GM19328 (cell line): ENCODE results near the gene MRAP.

Experiments used
- ATAC-seq: cut with Tn5 transposase; IDR thresholded peaks from one replicate; pipeline ENCODE4 v1.9.1; 2021; ENCODE audit warnings: mild to moderate bottlenecking, moderate library complexity; ENCODE audit not compliant: unreplicated experiment

The MRAP gene

DNA sequence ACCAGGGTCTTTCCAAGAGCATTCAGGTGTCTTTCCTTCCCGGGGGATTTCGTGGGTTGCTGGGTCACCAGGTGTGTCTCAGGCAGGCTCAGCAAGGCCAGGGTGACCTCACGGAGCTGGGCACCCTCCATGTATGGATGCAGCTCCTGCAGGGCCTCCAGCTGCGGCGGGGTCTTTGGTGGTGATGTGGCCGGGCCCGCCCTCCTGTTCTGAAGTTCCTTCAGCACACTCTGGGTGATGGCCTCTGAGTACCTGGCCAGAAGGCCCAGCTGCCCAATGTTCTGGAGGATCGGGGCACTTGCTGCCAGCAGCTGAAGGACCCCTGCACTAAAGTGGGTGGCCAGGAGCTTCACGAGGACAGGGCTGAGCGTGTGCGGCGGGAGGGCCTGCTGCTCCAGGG, 48.7 kb downstream of the MRAP start:
- no peak for ATAC-seq

DNA sequence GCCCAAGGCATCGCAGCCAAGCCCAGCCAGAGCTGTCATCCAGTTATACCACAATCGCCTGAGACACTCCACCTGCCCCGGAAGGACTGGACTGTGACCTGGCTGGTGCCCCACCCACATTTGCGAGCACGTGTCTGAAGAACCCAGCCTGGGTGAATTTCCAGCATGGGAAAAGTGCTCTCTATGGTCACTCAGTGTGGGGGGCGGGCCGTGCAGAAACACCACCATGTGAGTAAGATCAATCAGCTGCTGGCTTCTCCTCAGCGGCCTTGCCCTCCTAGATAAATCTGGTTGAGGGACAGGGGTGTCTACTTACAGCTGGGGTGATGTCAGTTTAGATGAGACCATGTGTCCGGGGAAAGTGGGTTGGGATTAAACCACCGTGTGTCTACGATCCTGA, 49.3 kb downstream of the MRAP start:
- ATAC-seq, result no peak

DNA sequence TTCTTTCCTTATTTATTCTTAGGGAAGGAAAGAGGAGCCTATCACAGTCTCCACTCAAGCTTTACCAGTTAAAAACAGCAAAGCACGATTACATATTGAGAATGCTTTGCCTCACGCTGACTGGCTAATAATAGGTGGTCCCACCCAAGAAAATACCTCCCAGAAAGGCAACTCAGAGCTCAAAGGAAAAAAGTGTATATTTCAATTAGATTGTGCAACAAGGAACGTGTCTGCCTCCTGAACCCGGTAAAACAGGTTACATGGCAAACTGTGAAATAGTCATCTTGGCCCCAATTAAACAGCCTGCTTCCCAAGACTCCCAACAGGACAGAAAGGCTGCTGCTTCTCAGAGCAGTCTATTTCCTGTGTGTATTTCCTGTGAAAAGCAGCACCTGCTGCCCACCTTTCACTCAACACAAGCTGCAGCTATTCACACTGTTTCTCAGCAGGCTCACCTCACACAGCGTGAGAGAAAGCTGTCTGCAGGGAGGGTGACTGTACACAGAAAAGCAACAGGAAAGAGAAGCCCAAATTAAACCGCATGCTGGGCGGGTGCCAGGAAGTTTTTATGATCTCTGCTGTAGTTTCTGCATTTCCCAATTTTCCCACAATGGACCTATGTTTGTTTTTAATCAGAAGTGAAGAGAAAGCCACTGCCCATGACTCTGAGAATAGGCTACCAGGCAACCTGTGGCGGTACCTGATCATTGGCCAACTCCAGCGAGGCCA, 50.1 kb downstream of the MRAP start:
- no peak for ATAC-seq

DNA sequence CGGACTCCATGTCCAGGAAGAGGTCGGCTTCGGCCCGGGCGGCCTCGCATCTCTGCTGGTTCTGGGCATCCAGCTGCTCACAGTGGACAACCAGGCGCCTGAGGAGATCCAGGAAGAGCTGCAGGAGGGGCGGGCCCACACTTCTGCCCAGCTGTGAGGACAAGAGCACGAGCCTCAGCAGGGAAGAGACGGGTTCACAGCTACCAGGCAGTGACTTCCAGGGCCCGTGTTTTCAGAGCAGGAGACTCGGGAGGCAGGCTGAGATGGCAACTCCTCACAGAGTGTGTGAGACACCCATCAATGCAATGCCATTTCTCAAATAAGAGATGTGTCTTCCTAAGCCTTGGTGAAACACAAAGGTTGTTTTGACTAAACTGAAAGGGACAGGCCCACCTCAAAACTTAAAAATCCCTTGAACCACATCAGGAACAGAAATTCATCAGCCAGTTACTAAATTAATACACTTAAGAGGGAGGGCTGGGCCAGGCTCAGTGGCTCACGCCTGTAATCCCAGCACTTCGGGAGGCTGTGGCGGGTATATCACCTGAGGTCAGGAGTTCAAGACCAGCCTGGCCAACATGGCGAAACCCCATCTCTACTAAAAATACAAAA, 50.8 kb downstream of the MRAP start:
- no peak for ATAC-seq

DNA sequence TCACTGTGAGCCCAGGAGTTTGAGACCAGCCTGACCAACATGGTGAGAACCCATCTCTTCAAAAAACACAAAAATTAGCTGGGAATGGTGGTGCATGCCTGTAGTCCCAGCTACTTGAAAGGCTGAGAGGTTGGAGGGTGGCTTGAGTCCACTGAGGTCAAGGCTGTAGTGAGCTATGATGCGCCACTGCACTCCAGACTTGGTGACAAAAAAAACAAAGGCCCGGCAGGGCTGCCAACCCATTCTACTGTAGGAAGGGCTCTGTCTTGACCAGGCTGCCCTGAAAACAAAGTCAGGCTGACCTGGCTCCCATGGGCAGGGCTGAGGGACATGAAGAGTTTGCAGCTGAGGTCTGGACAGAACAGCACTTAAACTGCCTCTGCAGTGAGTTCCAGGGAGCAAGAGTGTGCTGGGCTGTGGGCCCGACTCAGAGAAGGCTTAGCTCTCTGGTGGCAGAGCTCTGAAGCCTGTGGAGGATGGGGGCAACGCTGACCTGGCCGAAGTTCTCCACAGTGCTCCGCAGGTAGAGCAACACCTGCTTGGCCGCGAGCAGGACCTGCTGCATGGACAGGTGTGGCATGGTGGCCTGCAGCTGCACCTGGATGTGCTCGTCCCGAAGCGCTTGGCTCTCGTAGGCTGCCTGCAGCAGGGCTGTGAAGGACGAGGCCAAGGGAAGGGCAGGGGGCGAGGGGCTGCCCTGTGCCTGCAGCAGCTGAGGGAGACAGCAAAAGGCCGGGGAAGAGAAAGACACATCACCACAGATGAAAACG, 51.7 kb downstream of the MRAP start:
- no peak for ATAC-seq

DNA sequence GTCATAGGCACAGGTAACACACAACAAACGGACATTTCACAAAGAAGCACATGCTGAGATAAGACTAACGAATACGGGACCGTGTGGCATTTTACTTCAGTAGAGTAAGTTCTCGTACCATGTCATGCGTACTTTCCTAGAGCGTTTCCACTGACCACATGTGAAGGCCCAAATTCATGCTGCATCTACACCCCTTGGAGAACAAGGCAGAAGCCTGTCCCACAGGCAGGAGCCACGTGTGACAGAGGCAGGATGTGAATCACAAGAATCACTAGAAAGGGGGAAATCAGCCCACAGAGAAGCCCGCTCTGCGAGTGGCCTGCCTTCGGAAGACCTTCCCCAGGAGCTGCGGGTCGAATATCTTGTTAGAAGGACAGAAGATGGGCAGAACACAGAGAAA, 52.3 kb downstream of the MRAP start:
- ATAC-seq, result no peak

DNA sequence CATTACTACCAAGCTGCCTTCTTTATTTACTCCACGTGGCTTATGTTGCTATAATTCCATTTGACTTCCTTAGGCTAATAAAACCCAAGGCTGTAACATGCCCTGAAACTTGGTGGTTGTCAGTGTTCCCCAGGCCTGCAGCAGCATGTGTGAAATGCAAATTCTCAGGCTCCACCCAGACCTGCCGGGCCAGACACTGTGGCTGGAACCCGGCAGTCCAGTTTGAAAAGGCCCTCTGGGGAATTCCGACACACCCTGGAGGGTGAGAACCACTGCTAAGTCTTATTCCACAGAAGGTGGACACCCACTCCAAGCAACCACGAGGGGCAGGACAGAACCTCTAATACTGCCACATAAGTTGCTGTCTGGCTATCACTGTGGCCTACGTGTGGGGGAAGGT, 52.8 kb downstream of the MRAP start:
- no peak for ATAC-seq

DNA sequence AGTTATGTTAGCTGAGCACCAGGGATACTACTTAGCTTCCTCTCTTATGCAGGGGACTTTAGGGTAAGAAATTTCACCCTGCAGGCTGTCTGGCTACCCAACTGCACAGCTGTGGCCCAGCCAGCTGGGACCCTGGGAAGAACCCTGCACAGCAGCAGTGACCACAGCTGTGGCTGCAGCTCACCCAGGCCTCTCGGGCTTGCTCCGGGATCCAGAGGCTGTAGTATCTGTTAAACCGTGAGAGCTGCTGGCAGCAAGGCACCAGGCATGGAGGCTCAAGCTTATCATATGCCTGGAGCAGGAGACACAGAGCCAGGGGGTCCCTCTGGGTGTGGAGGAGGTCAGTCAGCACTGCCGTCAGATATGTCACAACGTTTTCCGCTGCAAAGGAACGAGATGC, 53.9 kb downstream of the MRAP start:
- ATAC-seq, result no peak

DNA sequence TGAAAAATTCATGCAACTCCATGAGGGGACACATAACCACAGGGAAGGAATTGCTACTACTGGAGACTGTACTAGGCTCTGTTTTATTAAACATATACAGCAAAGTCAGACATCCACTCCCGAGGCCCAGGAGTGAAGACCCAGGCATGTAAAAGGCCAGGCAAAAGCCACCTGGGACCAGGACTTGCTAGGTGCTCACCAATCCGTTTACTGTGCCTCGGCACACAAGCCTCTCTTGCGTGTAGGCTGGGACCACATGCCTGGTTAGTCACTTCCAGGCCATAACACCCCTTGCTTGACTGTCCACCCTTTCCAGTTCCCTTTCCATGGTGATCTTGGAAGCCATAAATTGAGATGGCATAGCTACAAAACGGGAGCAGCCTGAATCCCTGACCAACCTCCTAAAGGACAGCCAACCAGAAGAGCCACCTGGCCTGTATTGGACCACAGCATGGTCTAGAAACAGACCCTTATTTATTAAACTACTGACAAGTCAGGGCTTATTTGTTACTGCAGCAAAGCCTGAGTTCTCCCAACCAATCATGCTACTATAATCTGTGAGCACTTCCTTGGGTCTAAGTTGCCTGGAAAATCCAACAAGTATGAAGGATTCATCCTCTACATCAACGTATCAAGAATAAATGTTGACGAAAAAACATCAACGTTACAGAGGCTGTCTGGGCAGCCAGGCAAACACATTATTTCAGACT, 54.5 kb downstream of the MRAP start:
- ATAC-seq, result no peak

DNA sequence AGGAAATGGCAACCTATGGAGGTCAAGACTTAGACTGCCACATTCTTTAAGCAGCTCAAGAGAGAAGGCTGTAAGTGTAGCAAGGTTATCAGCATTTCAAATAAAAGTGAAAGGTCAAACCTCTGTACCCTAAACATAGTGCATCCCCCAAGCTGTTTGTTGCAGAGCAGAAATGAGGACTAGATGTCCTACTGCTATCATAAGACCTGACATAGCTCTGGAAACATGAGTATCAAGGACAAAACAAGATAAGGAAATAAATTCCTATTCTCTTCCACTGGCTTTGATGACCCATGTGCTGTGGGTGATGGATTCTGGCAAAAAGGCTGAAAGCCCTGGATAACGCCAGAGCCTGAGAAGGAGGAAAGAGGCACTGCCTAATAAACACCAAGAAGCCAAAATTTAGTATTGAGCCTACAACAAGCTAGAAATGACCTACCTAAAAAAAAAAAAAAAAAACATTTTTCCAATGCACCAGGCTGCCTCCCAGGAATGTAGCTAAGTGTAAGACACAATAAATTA, 58.3 kb downstream of the MRAP start:
- no peak for ATAC-seq

DNA sequence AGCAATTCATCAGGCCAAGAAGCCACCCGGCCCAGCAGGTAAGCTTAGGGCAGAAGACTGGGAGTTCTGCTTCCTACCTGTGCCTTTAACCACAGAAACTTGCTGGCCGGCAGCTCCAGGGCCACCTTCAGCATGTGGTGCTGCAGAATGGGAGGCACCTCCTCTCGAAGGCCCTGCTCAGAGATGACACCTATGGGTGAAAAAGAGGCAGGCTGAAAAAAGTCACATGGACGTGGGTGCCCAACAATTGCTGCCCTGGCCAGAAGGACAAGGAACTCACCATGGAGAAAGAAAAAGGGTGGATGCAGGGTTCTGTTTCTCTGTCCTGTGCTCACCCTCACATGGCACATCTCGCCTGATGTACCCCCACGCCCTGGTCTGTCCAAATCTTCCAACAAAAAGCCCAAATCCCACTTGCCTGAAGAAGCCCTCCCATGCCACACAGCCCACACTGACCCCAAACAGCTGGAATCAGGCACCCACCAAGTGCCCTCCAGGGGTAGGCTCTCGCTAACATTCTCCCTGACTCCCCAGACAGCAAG, 61.1 kb downstream of the MRAP start:
- ATAC-seq, result no peak

DNA sequence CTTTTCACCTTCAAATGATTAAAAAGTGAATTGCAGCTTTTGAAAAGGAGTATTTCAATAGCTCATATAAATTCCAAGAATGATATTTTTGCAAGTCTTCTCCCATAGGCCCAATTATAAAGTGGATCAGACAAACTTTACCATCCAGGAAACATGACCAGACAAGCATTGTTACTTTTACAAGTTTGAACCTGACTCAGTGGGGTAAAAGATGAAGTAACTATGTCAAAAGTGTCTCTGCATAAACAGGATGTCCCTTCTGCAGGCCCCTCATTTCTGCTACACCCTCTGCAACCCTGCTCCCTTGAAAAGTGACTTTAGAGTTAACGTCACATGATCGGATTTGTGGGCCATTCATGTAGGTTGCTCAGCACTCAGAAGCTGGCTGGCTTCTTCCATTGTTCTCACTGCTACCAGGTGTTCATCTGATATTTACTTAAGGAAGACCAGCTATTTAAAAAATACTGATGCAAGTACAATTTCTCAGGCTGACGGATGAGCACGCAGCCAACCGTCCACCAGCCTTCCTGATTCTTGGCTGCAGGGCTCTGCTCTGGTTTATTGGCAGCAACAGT, 61.8 kb downstream of the MRAP start:
- ATAC-seq, result no peak
